Ectodermal cell (in vitro differentiated cells): ENCODE results near the gene PRRC2C.
"Not testable (repeated sequence)": the region's sequence is repeated elsewhere in the genome, so short reads cannot be mapped to it uniquely, and the experiment has no call there.

Experiments
- H3K27ac ChIP-seq: 2 replicates; pipeline ENCODE4 v1.7.0; 2013; ENCODE audit warnings: mild to moderate bottlenecking, low read depth, low read length; ENCODE audit not compliant: insufficient read depth, poor library complexity, severe bottlenecking
- H3K27me3 ChIP-seq: 2 replicates; pipeline ENCODE4 v1.7.0; 2013; ENCODE audit warnings: mild to moderate bottlenecking, low read length; ENCODE audit not compliant: insufficient read depth, control insufficient read depth, poor library complexity, severe bottlenecking
- H3K36me3 ChIP-seq: one replicate; pipeline ENCODE4 v1.7.0; 2013; ENCODE audit warnings: low read length; ENCODE audit not compliant: control insufficient read depth, insufficient read depth
- H3K4me1 ChIP-seq: one replicate; pipeline ENCODE4 v1.7.0; 2013; ENCODE audit warnings: low read length; ENCODE audit not compliant: control insufficient read depth, insufficient read depth
- H3K4me3 ChIP-seq: 2 replicates; pipeline ENCODE4 v1.7.0; 2013; ENCODE audit warnings: low read depth, low read length, control low read depth; ENCODE audit not compliant: insufficient read depth
- H3K9me3 ChIP-seq: 2 replicates; pipeline ENCODE4 v1.7.0; 2013; ENCODE audit warnings: mild to moderate bottlenecking, low read length, moderate library complexity; ENCODE audit not compliant: control insufficient read depth
- WGBS, 2 experiments: methylation state at CpG; one replicate each; pipeline ENCODE4 v1.1.7; 2013; ENCODE audit warnings: missing lambda C conversion rate in 2 of 2; 5-methylcytosine and 5-hydroxymethylcytosine counted together

The PRRC2C gene

GRCh38 chr1:171600310-171600709 is 115.0 kb downstream of the PRRC2C start:
- not testable (repeated sequence) for H3K27ac ChIP-seq, H3K4me1 ChIP-seq, H3K4me3 ChIP-seq, H3K27me3 ChIP-seq, H3K36me3 ChIP-seq, H3K9me3 ChIP-seq
- WGBS, 2 experiments: 100% methylated on average over 2 of the region's 2 CpGs

GRCh38 chr1:171600862-171601261 is 115.5 kb downstream of the PRRC2C start:
- H3K36me3 ChIP-seq: no peaks in the 10 kb centered on the region
- H3K27ac ChIP-seq: no peak overlapping the region
- no peaks in the 10 kb centered on the region for H3K27me3 ChIP-seq
- no peak overlapping the region for H3K4me3 ChIP-seq
- WGBS, 2 experiments: 87 to 91% methylated on average over 13 of the region's 13 CpGs
- no peaks in the 10 kb centered on the region for H3K9me3 ChIP-seq
- no peaks in the 10 kb centered on the region for H3K4me1 ChIP-seq

GRCh38 chr1:171603042-171603441 is 117.7 kb downstream of the PRRC2C start:
- not testable (repeated sequence) for H3K4me1 ChIP-seq, H3K36me3 ChIP-seq, H3K27me3 ChIP-seq, H3K27ac ChIP-seq, H3K4me3 ChIP-seq, H3K9me3 ChIP-seq
- WGBS, 2 experiments: 56 to 60% methylated on average over 6 of the region's 6 CpGs

GRCh38 chr1:171606402-171606941 is 121.1 kb downstream of the PRRC2C start:
- no peaks in the 10 kb centered on the region for H3K27me3 ChIP-seq
- no peak overlapping the region for H3K4me3 ChIP-seq
- H3K9me3 ChIP-seq: no peaks in the 10 kb centered on the region
- H3K36me3 ChIP-seq: no peaks in the 10 kb centered on the region
- no peak overlapping the region for H3K27ac ChIP-seq
- H3K4me1 ChIP-seq: no peaks in the 10 kb centered on the region
- WGBS, 2 experiments: 92 to 93% methylated on average over 10 of the region's 10 CpGs

GRCh38 chr1:171610385-171610784 is 125.1 kb downstream of the PRRC2C start:
- H3K36me3 ChIP-seq: no peaks in the 10 kb centered on the region
- H3K4me3 ChIP-seq: no peak overlapping the region
- H3K27ac ChIP-seq: no peak overlapping the region
- no peaks in the 10 kb centered on the region for H3K4me1 ChIP-seq
- no peaks in the 10 kb centered on the region for H3K27me3 ChIP-seq
- H3K9me3 ChIP-seq: no peaks in the 10 kb centered on the region
- WGBS, 2 experiments: 94 to 97% methylated on average over 2 of the region's 2 CpGs

GRCh38 chr1:171611306-171611705 is 126.0 kb downstream of the PRRC2C start:
- no peak overlapping the region for H3K27ac ChIP-seq
- no peak overlapping the region for H3K4me3 ChIP-seq
- 92 to 96% methylated on average over 2 of the region's 2 CpGs for WGBS, 2 experiments
- no peaks in the 10 kb centered on the region for H3K9me3 ChIP-seq
- no peaks in the 10 kb centered on the region for H3K4me1 ChIP-seq
- no peaks in the 10 kb centered on the region for H3K27me3 ChIP-seq
- H3K36me3 ChIP-seq: no peaks in the 10 kb centered on the region

- Histone ChIP-seq H3K9me3 (no peaks in the 10 kb centered on the region), H3K4me3 (no peak overlapping the region), H3K36me3 (no peaks in the 10 kb centered on the region), H3K27me3 (no peaks in the 10 kb centered on the region), H3K27ac (no peak overlapping the region), H3K4me1 (no peaks in the 10 kb centered on the region)
- WGBS, 2 experiments: 92 to 98% methylated on average over 1 of the region's 1 CpG
Measured at GRCh38 chr1:171613282-171613681, 128.0 kb downstream of the PRRC2C start.

- WGBS, 2 experiments: 90 to 96% methylated on average over 12 to 14 of the region's 14 CpGs
- H3K27me3 ChIP-seq, H3K36me3 ChIP-seq, H3K4me1 ChIP-seq, H3K4me3 ChIP-seq, H3K9me3 ChIP-seq, H3K27ac ChIP-seq: not testable (repeated sequence)
Measured at GRCh38 chr1:171615122-171615906, 130.0 kb downstream of the PRRC2C start.

- no peaks in the 10 kb centered on the region for H3K4me1 ChIP-seq
- no peaks in the 10 kb centered on the region for H3K27me3 ChIP-seq
- H3K9me3 ChIP-seq: no peaks in the 10 kb centered on the region
- 89 to 92% methylated on average over 2 of the region's 2 CpGs for WGBS, 2 experiments
- H3K27ac ChIP-seq: no peak overlapping the region
- H3K36me3 ChIP-seq: no peaks in the 10 kb centered on the region
- no peak overlapping the region for H3K4me3 ChIP-seq
Measured at GRCh38 chr1:171616586-171616985, 131.3 kb downstream of the PRRC2C start.

- H3K27ac ChIP-seq: no peak within 1 kb of the TSS
- WGBS, 2 experiments: 86 to 87% methylated on average over 7 of the region's 7 CpGs
- H3K4me3 ChIP-seq: no peak within 1 kb of the TSS
- H3K36me3 ChIP-seq: no peaks in the 10 kb centered on the region
- H3K4me1 ChIP-seq: no peaks in the 10 kb centered on the region
- H3K9me3 ChIP-seq: no peaks in the 10 kb centered on the region
- H3K27me3 ChIP-seq: no peaks in the 10 kb centered on the region
Measured at GRCh38 chr1:171622152-171622462, 136.8 kb downstream of the PRRC2C start, which contains the start of gene MYOCOS. Gene MYOCOS, plus strand, starts transcription at chr1:171622243. Its CDS starts 1,641 bp downstream, at chr1:171623884.
